AG04449 (cell line): Measurements from ENCODE around the gene FAM111B.

Source experiments
- CTCF ChIA-PET: fragments of 350-600 bp; formaldehyde crosslinking; extraction: SDS; loops from one replicate; lab custom pipeline; 2021; ENCODE audit warnings: antibody characterized with exemption; lab: Yijun Ruan, JAX
- POLR2A ChIA-PET: fragments of 400-600, 350-600 bp; formaldehyde crosslinking; extraction: SDS; loops from one replicate; lab custom pipeline; 2020; ENCODE audit warnings: antibody characterized with exemption, inconsistent platforms; lab: Yijun Ruan, JAX
- DNase-seq: peaks from one replicate; pipeline ENCODE4 v3.0.0-alpha.2; 2010; ENCODE audit warnings: low read depth, low spot score
- H3K4me3 ChIP-seq: 2 replicates; pipeline ENCODE4 v1.5.1; 2011; ENCODE audit warnings: low read depth, mild to moderate bottlenecking, control low read depth, low read length
- CTCF ChIP-seq: IDR thresholded peaks from one replicate; pipeline ENCODE4 v1.5.1; 2011; ENCODE audit warnings: mild to moderate bottlenecking, moderate library complexity, low read length, control low read depth, inconsistent platforms; ENCODE audit not compliant: insufficient read depth; ENCODE audit errors: missing control alignments

The FAM111B gene

GRCh38 chr11:59141191-59141590 lies 34.2 kb downstream of the FAM111B start:
- CTCF ChIA-PET: interaction anchor here (1.0 to 7.6 kb wide), 6 partner anchors 16 to 87 kb away, joined by 4 to 73 read pairs (median 13); partner anchors contain the start of genes DTX4 and FAM111B
- POLR2A ChIA-PET: no interaction called here
- no peak for DNase-seq
- TF ChIP-seq CTCF: no peak
- no peak overlapping the region for H3K4me3 ChIP-seq

- ChIA-PET POLR2A (interaction anchor here (0.5 to 1.1 kb wide), 4 partner anchors 15 to 1397 kb away, joined by 3 read pairs; no protein-coding TSS in a partner anchor), CTCF (interaction anchor here (1.0 to 7.6 kb wide), 9 partner anchors 10 to 183 kb away, joined by 3 to 73 read pairs (median 4); partner anchors contain the start of genes DTX4 and FAM111B)
- no peak for DNase-seq
- peak overlapping the region; percentile 92 for H3K4me3 ChIP-seq
- no peak for TF ChIP-seq CTCF
Measured at GRCh38 chr11:59141673-59142460, 34.8 kb downstream of the FAM111B start.

DNA sequence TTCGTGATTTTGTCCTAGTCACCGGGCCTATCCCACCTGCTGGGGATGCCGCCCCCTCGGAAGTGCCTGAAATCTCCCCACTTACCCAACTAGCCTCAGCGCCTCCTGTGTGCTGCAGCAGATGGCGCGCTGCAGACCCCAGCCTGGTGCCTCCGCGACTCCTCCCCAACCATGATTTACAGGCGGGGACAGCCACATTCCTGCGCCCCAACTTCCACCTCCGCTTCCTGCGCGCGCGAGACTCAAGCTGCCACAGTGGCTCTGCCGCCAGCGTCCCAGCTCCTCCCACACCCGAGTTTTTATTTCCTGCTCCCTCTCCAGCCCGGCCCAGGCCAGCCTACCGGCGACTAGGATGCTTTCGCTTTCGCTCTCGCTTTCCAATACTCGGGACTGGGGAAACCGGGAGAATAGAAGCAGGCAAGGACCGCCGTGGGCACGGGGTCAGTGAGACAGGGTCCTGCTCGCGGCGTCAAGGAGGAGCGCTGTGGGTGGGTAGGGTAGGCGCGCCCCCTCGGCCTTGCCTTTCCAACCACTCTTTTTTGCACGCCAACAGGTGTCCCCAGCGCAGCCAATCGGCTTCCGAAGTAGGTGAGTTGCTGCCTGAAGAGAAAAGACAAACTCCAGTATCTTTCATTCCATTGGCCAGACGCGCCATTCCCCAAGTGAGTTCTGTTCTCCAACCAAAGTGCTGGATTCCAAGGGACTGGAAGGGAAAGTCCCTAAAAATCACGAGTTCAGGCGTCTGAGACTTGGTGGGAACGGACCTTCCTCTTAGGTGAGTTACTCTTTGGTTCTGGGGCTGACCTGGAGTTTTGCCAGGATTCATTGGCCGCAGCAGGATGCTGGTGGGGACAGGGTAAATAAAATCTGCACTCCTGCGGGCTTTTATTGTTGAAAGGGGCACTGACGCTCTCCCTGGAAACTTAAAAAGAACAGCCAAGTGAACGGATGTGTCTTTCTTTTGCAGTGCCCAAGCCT lies 35.8 kb downstream of the FAM111B start, which contains the start of gene FAM111A:
Gene FAM111A, plus strand, starts transcription at position 327 of the 978 bp plus-strand sequence. CDS start 6,017 bp downstream, outside the sequence.
- TF ChIP-seq CTCF: peak; percentile 54
- POLR2A ChIA-PET: interaction anchor here (0.5 to 1.1 kb wide), 4 partner anchors 16 to 1398 kb away, joined by 3 read pairs; no protein-coding TSS in a partner anchor
- CTCF ChIA-PET: interaction anchor here (1.1 to 7.6 kb wide), 8 partner anchors 9 to 184 kb away, joined by 3 to 73 read pairs (median 8); partner anchors contain the start of gene DTX4
- peak within 1 kb of the TSS; percentile 92 for H3K4me3 ChIP-seq
- DNase-seq: peak; percentile 36

- POLR2A ChIA-PET: no interaction called here
- peak overlapping the region; percentile 66 for H3K4me3 ChIP-seq
- TF ChIP-seq CTCF: no peak
- DNase-seq: no peak
- CTCF ChIA-PET: interaction anchor here (0.7 to 7.6 kb wide), 11 partner anchors 8 to 91 kb away, joined by 3 to 73 read pairs (median 7); partner anchors contain the start of genes DTX4 and FAM111B
Measured at GRCh38 chr11:59144096-59144495, 37.1 kb downstream of the FAM111B start.

- H3K4me3 ChIP-seq: peak overlapping the region; percentile 66
- ChIA-PET CTCF (interaction anchor here (0.7 to 7.6 kb wide), 10 partner anchors 8 to 92 kb away, joined by 3 to 73 read pairs (median 10); partner anchors contain the start of genes DTX4 and FAM111B), POLR2A (no interaction called here)
- TF ChIP-seq CTCF: peak; percentile 7
- DNase-seq: no peak
Measured at GRCh38 chr11:59144579-59145345, 37.7 kb downstream of the FAM111B start.
